HG02884 (cell line): ENCODE measurements around the gene NUDT3.

ENCODE experiments used
- ATAC-seq: cut with Tn5 transposase; IDR thresholded peaks from one replicate; pipeline ENCODE4 v1.9.1; 2021; ENCODE audit warnings: mild to moderate bottlenecking, moderate library complexity; ENCODE audit not compliant: unreplicated experiment

Gene NUDT3

DNA sequence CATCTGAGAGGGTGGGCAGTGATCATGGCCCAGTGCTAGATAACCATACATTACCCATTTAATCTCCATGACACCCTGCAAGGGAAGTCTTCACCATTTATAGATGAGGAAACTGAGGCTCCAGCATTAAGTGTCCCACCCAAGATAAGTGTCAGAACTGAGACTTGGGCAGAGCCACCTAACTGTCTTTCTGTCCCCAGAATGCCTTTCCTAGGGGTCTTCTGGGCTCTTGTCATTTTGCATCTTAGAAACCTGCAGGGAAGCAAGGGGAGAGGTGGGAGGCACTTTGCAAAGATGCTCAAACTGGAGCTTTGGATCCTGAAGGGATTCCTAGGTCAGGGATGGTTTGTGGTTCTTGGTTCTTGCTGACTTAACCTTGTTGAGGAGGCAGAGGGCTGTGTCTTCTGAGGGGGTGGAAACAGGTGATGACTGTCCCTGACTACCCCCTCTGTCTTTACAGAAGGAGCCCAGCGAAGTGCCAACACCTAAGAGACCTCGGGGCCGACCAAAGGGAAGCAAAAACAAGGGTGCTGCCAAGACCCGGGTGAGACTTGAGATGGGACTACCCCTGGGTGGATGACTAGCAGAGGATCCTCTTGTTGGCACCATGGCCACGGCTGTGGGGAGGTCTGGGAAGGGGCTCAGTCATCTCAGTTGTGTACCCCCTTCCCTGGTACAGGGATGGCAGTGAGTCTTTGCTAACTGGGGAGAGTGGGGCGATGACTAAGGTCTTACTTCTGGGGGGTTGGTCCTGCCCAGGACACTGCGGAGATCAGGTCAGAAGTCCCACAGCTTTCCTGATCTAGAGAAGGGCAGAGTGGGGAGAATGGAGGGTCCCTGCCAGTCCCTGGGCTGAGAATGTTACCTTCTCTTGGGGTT is 150.0 kb downstream of the NUDT3 start:
- no peak for ATAC-seq

DNA sequence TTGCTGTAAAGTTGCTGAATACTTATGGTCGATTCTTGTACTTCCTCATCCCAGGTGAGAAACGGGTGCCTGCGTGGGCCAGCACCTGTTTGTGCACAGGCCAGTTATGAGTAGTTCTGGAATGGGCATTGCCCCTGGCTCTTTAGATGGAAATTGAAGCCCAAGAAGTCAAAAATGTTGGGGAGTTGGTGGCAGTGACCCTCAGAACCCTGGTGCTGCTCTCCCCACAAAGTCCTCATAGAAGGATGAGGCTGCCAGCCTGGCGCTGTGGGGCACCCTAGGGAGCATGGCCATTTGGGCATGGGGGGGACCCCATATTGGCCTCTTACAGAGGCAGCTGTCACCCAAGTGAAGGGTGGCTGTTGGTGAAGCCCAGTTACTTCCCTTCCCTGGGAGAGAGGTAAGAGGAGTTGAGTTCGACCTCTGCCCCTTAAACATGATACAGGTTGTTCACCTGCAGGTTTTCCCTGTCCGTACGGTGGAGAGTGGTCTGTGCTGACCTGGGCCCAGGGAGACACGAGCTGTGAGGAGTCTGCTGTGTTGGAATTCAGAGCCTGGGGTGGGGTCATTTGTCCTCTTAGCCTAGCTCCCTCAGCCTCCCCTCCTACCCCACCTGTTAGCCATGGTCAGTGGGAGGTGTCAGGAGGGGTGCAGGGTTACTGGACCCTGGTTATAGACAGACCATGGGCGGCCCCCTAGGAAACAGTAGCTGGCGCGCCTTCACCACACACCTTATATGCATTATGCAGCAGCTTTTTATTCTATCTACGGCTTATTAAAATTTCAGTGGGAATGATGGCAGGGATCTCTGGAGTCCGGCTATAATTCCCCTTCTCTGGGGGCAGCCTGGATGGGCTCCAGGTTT is 150.9 kb downstream of the NUDT3 start:
- ATAC-seq = no peak

DNA sequence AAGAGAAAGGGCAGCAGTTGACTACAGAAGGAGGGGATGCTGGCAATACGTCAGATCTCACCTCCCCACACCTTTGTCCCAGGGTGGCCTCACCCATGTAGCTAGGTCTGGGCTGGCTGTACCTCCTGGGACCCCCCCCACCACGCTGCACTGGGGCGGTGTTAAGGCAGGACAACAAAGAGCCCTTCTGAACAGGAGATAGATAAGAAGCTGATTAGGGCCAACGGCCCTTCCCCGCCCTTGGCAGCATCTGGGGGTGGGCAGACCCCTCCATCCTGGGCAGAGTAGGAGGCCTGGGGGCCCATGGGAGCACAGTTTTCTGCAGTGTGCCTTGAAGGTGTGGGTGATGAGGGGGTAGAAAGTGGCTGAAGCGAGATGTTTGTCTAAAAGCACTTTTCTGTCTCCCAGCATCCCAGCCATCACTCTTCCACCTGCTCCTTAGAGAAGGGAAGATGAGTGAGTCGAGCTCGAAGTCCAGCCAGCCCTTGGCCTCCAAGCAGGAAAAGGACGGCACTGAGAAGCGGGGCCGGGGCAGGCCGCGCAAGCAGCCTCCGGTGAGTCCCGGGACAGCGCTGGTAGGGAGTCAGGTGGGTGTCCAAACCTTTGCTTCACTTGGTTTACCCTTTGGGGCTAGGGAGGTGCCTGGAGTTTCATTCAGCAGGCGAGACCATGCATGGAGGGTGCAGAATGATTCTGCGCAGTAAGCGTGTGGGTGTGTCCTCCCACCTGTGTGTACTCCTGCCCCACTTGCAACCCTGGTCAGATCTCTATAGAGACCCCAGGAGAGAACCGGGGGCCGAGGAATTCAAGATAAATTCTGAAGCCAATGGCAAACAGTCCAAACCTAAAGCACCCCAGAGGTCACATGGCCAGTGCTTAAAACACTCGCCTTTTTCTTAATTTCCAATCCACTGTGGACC is 151.9 kb downstream of the NUDT3 start:
- ATAC-seq = no peak

DNA sequence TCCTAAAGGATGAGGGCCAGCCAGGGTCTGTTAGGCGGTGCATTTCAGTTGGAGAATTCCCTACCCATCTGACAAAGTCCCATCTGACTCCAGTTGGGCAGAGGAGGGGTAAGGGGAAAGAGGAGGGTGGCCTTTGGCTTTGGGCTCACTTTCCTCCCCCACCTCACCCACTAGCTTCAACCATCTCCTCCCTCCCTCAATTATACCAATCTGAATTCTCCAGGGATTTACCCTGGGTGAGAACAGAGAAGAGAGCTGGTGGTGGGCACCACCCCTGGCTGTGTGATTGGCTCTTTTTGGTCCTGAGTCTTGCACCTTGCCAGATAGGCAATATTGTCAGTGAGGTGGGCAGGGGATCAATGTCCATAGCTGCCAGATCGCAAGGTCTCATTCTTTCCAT is 152.6 kb downstream of the NUDT3 start:
- ATAC-seq = no peak

DNA sequence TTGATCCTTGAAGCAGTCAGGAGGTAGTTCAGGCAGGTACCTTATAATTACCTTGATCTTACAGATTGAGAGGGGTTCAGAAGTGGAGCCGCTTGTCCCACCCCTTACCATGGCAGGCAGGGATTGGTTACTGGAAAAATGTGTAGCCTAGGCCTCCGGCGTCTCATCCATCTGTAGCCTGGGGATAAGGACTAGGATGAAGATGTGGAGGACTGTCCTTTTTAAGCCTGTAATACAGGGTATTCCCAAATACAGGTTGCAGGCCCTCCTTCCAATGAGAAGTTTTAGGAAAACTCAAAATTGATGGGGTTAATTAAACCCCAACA is 153.0 kb downstream of the NUDT3 start:
- no peak for ATAC-seq

DNA sequence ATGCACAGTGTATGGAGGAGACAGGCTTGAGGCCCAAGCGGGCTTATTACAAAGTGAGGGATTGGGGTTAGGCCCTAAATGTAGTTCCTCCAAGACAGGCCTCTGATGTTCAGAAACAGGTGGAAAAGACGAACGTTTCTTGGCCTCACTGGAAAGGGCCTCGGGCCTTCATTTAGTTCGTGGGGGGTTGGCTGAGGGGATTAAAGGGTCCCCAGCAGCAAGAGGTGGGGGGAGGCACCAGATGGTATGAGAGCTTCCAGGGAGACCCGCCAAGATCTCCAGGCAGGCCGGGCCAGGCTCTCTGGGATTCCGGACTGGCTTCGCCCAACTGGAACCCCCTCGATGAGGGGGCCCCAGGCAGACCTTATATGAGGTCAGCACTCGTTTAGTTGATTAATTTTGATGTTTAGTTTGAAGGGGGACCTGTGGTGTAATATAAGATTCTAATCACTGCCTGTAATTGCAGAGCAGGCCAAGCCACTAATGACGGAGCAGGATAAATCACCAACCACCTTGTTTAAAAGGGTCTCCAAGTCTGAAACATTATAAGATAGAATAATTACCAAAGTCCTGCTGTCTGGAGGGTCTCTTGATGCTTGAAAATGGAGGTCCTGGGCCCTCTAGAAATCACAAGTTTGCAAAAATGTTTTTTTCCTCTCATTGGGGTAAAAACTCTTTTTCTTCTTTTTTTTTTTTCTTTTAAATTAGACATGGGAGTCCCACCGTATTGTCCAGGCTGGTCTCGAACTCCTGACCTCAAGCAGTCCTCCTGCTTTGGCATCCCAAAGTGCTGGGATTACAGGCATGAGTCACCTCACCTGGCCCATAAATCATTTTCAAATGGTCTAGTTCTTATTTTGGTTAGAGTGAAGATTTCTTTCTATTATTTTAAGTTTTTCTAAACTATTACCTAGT is 153.6 kb downstream of the NUDT3 start:
- no peak for ATAC-seq

DNA sequence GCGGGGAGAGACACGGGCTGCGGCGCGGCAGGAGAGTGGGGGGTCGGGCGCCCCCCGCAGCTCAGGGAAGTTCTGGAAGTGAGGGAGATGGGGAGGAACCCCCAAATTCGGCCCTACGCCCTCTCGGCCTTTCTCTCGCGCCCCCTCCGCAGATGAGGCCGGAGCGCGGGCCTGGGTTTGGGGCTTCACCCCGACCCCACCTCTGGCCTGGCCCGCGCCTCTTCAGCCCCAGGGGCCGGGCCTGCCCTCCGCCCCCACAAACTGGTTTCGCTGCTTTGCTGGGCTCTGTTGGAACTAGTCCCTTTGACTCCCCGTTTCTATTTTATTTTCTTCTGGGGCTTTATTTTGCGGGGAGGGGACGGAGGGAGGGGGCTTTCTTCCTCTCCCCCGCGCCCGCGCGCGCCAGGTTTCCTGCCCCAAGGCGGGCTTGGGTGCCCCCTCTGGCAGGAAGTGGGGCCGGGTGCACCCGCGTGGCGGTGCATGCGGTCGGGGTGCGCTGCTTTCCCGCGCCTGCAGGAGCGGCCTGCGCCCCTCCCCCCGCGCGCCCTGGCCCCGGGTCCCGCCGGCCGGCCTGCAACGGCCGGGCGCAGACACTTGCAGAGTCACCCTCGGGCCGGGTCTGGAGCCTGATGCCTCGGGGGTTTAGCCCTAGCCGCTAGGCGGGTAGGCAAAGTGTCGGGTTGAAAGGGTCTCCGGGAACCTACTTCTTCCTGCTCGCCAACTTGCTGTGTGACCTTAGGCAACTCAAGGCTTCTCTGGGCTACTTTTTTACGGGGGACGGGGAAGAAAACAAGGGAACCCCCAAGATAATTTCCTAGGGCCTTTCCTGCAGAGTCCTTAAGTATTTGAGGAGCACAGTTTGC is 154.5 kb downstream of the NUDT3 start:
- no peak for ATAC-seq

DNA sequence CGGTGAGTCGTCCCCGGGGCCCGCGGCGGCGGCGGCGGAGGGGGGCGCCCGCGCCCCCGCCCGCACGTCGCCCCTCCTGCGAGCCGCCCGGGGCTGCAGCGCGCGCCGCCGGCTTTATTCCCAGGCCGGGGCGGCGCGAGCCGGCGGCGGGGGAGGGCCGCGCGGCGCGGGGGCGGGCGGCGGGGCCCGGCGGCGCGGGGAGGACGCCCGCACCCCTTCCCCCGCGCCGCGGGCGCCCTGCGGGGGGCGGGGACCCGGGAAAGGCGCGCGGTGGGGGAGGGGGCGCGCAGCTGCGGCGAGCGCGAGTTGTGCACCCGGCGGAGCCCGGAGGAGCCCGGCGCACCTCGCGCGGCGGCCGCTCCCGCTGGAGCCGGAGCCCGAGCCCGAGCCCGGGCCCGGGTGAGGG is 155.2 kb downstream of the NUDT3 start:
- ATAC-seq = no peak

DNA sequence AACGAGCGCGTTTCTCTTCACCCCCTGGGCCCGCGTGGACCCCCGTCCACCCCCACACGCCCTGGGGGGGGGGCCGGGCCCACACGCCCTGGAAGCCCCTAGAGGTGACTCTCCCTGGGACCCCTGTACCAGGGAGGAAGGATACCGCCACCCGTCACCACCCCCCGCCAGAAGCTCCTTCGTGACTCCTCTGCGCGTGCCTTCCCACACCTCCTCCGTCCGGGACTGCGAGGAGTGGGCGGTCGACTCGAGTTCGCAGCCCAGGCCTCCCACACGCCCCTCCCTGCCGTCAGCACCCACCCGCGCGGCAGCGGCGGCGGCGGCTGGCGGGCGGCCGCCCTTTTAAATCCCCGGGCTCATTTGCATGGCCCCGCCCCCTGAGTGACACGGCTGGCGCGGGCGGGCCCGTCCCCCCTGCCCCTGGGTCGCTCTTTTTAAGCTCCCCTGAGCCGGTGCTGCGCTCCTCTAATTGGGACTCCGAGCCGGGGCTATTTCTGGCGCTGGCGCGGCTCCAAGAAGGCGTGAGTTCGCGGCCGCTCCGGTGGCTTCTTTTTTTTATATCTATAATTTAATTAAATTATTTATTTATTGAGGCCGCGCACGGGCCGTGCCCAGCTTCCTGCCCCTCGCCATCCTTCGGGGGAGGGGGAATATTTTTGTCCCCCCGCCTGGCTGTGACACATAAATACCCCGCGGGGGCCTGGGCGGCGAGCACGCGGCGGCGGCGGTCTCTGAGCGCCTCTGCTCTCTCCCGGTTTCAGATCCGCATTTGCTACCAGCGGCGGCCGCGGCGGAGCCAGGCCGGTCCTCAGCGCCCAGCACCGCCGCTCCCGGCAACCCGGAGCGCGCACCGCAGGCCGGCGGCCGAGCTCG is 155.8 kb downstream of the NUDT3 start, which contains the start of gene HMGA1:
HMGA1 (plus strand) TSS at position 431 of the 873 bp plus-strand sequence. CDS start 3,908 bp downstream, outside the sequence.
- ATAC-seq = peak; percentile 51

DNA sequence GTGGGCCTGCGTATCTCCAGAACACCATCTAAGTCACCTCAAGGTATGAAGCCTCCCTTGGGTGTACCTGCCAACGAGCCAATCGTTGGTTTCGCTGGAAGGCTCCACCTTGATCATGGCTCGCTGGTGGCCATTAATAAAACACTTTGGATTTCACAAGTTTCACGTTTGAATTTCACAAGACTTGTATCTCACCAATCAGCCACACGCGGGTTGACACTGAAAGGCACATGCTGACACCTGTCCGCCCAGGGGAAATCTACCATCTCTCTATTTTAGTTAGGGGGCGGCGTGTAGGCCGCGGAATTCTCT is 156.4 kb downstream of the NUDT3 start:
- ATAC-seq = no peak

DNA sequence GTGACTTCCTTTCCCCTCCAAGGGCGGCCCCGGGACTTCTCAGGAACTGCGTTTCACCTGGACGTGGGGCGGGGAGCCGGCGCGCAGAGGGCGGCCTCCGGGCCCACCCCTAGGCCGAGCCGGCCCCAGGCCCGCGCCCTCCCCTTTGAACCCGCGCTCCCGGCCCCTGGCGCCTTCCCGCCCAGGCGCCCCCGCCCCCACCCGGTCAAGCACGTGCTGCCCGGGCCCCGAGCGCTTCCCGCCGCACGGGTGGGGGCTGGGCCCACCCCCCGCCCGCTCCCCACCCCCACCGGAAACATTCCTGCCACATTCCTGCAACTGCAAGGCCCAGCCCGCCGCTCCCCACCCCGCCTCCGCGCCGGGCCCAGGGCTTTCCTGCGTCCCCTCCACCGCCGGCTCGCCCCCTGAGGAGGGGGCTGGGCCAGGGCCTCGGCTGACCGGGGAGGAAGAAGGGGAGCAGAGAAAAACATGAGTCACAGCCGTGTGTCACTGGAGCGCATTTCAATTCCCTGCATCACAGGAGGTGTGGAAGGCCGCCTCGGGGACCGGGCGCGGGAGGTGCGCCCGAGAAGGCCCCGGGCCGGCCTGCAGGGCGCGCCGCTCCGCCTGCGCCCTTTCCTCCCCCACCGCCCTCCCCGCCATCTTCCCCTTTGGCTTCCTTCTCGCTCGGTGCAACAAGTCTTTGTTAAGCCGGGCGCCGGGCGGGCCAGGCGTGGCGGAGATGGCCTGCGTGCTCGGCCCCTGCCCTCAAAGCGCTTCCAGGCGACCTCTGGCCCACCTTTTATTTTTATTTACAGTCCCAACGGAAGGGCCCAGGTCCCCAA is 156.9 kb downstream of the NUDT3 start:
- no peak for ATAC-seq

DNA sequence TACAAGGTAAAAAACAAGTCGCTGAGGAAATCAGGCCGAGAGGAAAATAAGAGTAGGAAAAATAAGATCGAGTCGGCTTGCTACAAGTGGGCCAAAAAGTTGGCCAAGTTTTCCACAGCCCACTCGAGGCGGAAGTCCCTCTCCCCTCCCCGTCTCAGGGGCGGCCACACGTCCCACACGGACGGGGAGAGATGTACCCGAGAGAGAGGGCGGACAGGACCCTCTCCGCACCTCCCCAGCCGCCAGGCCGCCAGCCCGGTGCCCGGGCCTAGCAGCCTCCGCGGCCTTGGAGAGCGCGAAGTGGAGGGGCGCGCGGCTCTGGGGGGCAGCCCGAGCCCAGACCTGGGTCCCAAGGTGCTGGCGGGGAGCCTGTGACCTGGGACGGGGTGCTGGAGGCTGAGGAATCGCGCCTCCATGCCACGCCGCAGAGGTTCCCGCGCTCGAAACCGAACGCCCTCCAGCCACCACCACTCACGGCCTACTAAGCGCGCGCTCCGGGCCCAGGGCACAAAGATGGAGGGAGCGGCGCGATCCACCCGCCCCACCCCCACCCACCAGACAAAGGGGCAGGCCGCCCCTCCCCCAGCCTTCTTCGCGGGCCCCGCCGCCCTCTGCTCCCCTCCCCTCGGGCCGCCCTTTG is 157.7 kb downstream of the NUDT3 start:
- ATAC-seq = no peak

DNA sequence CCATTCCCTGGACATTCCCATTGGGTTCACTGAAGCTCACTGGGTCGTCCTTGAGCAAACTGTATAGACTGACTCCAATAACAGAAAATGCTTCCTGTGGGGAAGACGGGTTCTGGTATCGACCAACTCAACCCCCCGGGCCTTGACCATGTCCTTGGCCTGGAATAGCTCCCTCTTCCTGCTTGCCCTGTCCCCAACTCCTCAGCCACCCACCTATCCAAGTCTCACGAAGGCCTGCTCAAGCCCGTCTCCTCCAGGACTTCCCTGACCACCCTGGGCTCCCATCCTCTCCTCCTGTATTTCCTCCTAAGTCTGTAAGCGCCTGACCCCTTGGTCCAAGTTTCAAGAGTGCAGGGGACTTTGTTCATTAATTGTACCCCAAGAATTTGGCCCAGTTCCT is 158.6 kb downstream of the NUDT3 start:
- ATAC-seq = no peak

DNA sequence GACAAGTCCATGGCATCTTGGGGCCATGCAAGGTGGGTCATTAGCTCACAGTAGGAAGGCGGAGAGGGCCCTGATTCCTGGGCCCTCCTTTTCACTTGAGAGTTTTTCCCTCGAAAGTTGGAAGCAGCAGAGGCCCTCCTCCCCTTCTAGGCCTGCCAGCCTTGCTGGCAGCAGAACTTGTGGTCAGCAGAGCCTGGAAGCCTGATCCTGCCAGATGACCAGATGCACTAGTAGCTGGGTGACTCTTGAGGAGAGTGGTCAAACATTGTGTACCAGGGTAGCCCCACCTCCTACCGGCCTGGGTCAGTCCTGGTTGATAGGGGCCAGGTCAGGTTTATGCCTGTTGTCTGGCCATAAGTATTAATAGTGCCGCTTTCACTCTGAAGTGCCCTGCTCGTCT is 159.6 kb downstream of the NUDT3 start:
- no peak for ATAC-seq

DNA sequence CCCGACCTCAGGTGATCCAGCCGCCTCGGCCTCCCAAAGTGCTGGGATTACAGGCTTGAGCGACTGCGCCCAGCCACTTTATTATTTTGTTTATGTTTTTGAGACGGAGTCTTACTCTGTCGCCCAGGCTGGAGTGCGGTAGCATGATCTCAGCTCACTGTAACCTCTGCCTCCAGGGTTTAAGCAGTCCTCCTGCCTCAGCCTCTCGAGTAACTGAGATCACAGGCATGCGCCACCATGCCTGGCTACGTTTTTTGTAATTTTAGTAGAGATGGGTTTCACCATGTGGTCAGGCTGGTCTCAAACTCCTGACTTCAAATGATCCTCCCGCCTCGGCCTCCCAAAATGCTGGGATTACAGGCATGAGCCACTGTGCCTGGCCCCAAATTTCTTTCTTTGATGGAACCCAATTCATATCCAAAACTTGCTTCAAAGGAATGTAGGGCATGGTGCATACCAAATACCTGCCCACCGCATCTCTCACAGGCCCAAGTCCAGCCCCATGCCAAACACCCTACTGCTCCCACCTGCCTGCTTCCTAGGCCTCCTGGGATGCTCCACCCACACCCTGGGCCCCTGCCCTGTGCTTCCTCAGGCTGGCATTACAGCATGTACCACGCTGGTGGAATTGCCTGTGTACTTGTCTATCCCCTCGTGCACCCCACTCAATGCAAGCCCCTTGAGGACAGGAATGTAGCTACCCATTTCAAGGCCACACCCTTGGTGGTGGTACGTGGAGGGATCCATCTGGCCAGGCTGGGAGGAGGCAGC is 160.7 kb downstream of the NUDT3 start:
- no peak for ATAC-seq
